CD14-positive monocyte (primary cell): ENCODE data around the gene EEPD1. TPM values are rescaled to one million over a fixed set of nuclear protein-coding genes. Genes with fewer than 3 reads are reported as not detected.

Experiments
- DNase-seq, 3 donors: peaks; one replicate each; pipeline ENCODE4 v3.0.0-alpha.2; 2011 to 2022
- H2AFZ ChIP-seq: 2 replicates; pipeline ENCODE4 v1.6.0; 2012; ENCODE audit warnings: mild to moderate bottlenecking, low read depth, low read length, inconsistent platforms; ENCODE audit not compliant: insufficient read depth, poor library complexity, severe bottlenecking
- H3K27ac ChIP-seq, 2 donors: 1 replicate in 1 of 2; 2 replicates in 1 of 2; pipeline ENCODE4 v1.5.1; 2012 to 2013; ENCODE audit warnings: low read length in 2 of 2, control low read depth in 1 of 2, inconsistent platforms in 1 of 2, low read depth in 1 of 2, mild to moderate bottlenecking in 1 of 2
- H3K27me3 ChIP-seq, 2 donors: one replicate each; pipeline versions ENCODE4 v1.6.0 to v1.6.1; 2011 to 2013; ENCODE audit warnings: low read length in 2 of 2; ENCODE audit not compliant: control insufficient read depth in 2 of 2, insufficient read depth in 2 of 2
- H3K36me3 ChIP-seq, 2 donors: replicated peaks in 1 of 2; 1 replicate in 1 of 2; 2 replicates in 1 of 2; pipeline versions ENCODE4 v1.5.1 to v1.6.1; 2012 to 2013; ENCODE audit warnings: low read length in 2 of 2, control low read depth in 1 of 2, inconsistent platforms in 1 of 2, mild to moderate bottlenecking in 1 of 2; ENCODE audit not compliant: insufficient read depth in 2 of 2, control insufficient read depth in 1 of 2
- H3K4me1 ChIP-seq, 2 donors: 1 replicate in 1 of 2; 2 replicates in 1 of 2; pipeline versions ENCODE4 v1.5.1 to v1.6.1; 2012 to 2013; ENCODE audit warnings: low read length in 2 of 2, control low read depth in 1 of 2, inconsistent platforms in 1 of 2, mild to moderate bottlenecking in 1 of 2, moderate library complexity in 1 of 2; ENCODE audit not compliant: insufficient read depth in 2 of 2, control insufficient read depth in 1 of 2
- H3K4me2 ChIP-seq: replicated peaks from 2 replicates; pipeline ENCODE3; 2012; ENCODE audit warnings: low read length, moderate library complexity, mild to moderate bottlenecking; ENCODE audit not compliant: poor library complexity, severe bottlenecking; ENCODE audit errors: extremely low read depth
- H3K4me3 ChIP-seq, 3 experiments: fragments of 200-600 bp in 1 of 3; sonication (generic) in 1 of 3; replicated peaks in 1 of 3; 1 replicate in 2 of 3; 2 replicates in 1 of 3; pipeline ENCODE4 v1.5.1; 2011 to 2013; ENCODE audit warnings: low read length in 3 of 3, mild to moderate bottlenecking in 3 of 3, control low read depth in 2 of 3, low read depth in 2 of 3, inconsistent platforms in 1 of 3, moderate library complexity in 1 of 3
- H3K79me2 ChIP-seq: 2 replicates; pipeline ENCODE4 v1.6.0; 2012; ENCODE audit warnings: mild to moderate bottlenecking, control low read depth, inconsistent platforms, low read length, moderate library complexity; ENCODE audit not compliant: insufficient read depth
- H3K9ac ChIP-seq: 2 replicates; pipeline ENCODE4 v1.6.0; 2017; ENCODE audit warnings: low read length, mild to moderate bottlenecking; ENCODE audit not compliant: insufficient read depth, poor library complexity, severe bottlenecking
- H3K9me3 ChIP-seq, 2 donors: replicated peaks in 1 of 2; 1 replicate in 1 of 2; 2 replicates in 1 of 2; pipeline versions ENCODE4 v1.5.1 to v1.6.1; 2012 to 2013; ENCODE audit warnings: low read length in 2 of 2, control low read depth in 1 of 2; ENCODE audit not compliant: control insufficient read depth in 1 of 2, insufficient read depth in 1 of 2
- H4K20me1 ChIP-seq: 2 replicates; pipeline ENCODE4 v1.6.0; 2012; ENCODE audit warnings: mild to moderate bottlenecking, low read length, control low read depth, moderate library complexity; ENCODE audit not compliant: insufficient read depth
- H3K27ac Mint-ChIP-seq, 7 donors: one replicate each; pipeline ENCODE4 v1.8.0; 2020; ENCODE audit warnings: mild to moderate bottlenecking in 7 of 7, mixed read lengths in 7 of 7, moderate library complexity in 6 of 7, inconsistent platforms in 2 of 7
- H3K27me3 Mint-ChIP-seq, 3 donors: one replicate each; pipeline ENCODE4 v1.8.0; 2021 to 2022; ENCODE audit warnings: low read depth in 3 of 3, mild to moderate bottlenecking in 3 of 3, mixed read lengths in 3 of 3, moderate library complexity in 3 of 3, inconsistent platforms in 1 of 3
- H3K36me3 Mint-ChIP-seq, 2 donors: one replicate each; pipeline ENCODE4 v1.8.0; 2020; ENCODE audit warnings: mixed read lengths in 2 of 2, inconsistent platforms in 1 of 2, mild to moderate bottlenecking in 1 of 2
- H3K4me1 Mint-ChIP-seq: one replicate; pipeline ENCODE4 v1.8.0; 2020; ENCODE audit warnings: mild to moderate bottlenecking, mixed read lengths
- H3K4me3 Mint-ChIP-seq, 2 donors: one replicate each; pipeline ENCODE4 v1.8.0; 2020; ENCODE audit warnings: mild to moderate bottlenecking in 2 of 2, mixed read lengths in 2 of 2, moderate library complexity in 1 of 2
- H3K9me3 Mint-ChIP-seq, 7 donors: one replicate each; pipeline ENCODE4 v1.8.0; 2020 to 2022; ENCODE audit warnings: mixed read lengths in 7 of 7, mild to moderate bottlenecking in 6 of 7, moderate library complexity in 6 of 7, inconsistent platforms in 2 of 7
- CTCF ChIP-seq: fragments of 200-600 bp; IDR thresholded peaks from one replicate; pipeline ENCODE4 v1.8.0; 2022; ENCODE audit warnings: antibody characterized with exemption, mild to moderate bottlenecking
- WGBS: methylation state at CpG from one replicate; pipeline ENCODE4 v1.1.5; 2013; ENCODE audit warnings: missing lambda C conversion rate; ENCODE audit not compliant: insufficient coverage; 5-methylcytosine and 5-hydroxymethylcytosine counted together
- intact Hi-C, 2 donors: fragments of 100-400 bp; cut with micrococcal nuclease; formaldehyde crosslinking; loops; one replicate each; pipeline versions ENCODE4 v1.15.0 to v1.15.1; 2023
- polyA plus RNA-seq, 3 donors: library from polyadenylated mRNA; depleted of rRNA in 1 of 3; unstranded in 2 of 3; stranded (reverse) in 1 of 3; fragments of 300-500 nt in 2 of 3; fragments of >200 nt in 1 of 3; fragmentation: Illumina TruSeq in 2 of 3; gene quantifications; 1 replicate in 2 of 3; 2 replicates in 1 of 3; pipeline ENCODE4 v1.2.3, GENCODE V29; 2012 to 2021

EEPD1 gene
- polyA plus RNA-seq, 3 donors: 8.6 to 14.4 (median 12.6) TPM

GRCh38 chr7:36186359-36187121 is 33.5 kb downstream of the EEPD1 start:
- no peak overlapping the region for H3K9ac ChIP-seq
- no peak overlapping the region for H3K4me2 ChIP-seq
- no peak overlapping the region for H2AFZ ChIP-seq
- Mint-ChIP-seq H3K4me1 (peaks cover 59% of the 10 kb centered on the region), H3K27ac (peak overlapping the region in 3 of 7 donors; percentile 44 to 64 (median 57)), H3K27me3 (peaks cover 0 to 3% (median 0%) of the 10 kb centered on the region in 3 donors), H3K4me3 (no peak overlapping the region), H3K36me3 (peaks cover 20 to 28% of the 10 kb centered on the region in 2 donors), H3K9me3 (peaks cover 5 to 6% (median 6%) of the 10 kb centered on the region in 7 donors)
- H3K27me3 ChIP-seq: no peaks in the 10 kb centered on the region
- no peaks in the 10 kb centered on the region for H3K36me3 ChIP-seq
- no peak for TF ChIP-seq CTCF
- H3K4me3 ChIP-seq: no peak overlapping the region
- WGBS: 100% methylated on average over 1 of the region's 6 CpGs
- peaks cover 0 to 5% of the 10 kb centered on the region in 2 donors for H3K9me3 ChIP-seq
- H3K4me1 ChIP-seq: peaks cover 26 to 35% of the 10 kb centered on the region in 2 donors
- H3K27ac ChIP-seq: peak overlapping the region in 1 of 2 donors; percentile 9
- intact Hi-C loops: no loop called here
- no peak for DNase-seq
- no peaks in the 10 kb centered on the region for H4K20me1 ChIP-seq
- no peaks in the 10 kb centered on the region for H3K79me2 ChIP-seq

DNA sequence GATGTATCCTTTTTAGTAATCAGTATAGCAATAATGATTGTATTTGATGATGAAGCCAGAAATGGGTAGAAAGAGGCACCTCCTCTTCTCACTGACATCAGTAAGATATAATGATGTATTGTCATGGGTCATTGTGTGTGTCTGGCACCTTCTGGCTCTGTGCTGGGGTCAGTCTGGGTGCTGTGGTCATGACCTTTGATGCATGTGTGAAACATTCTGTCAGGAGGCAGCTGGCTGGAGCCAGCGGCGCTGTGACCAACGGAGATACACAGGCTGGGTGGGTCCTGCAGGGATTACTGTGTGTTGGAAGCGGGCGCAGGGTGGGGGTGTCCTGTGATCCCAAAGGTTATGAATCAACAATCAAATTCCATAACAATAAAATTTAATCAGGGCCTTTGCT is 35.2 kb downstream of the EEPD1 start:
- H3K4me1 Mint-ChIP-seq: peaks cover 63% of the 10 kb centered on the region
- no peak overlapping the region for H3K4me3 Mint-ChIP-seq
- Histone ChIP-seq H3K4me1 (peaks cover 42 to 48% of the 10 kb centered on the region in 2 donors), H3K4me3 (no peak overlapping the region), H4K20me1 (no peaks in the 10 kb centered on the region), H3K27me3 (no peaks in the 10 kb centered on the region), H3K27ac (no peak overlapping the region), H2AFZ (no peak overlapping the region), H3K9me3 (peaks cover 0 to 5% of the 10 kb centered on the region in 2 donors), H3K36me3 (no peaks in the 10 kb centered on the region), H3K4me2 (no peak overlapping the region), H3K79me2 (no peaks in the 10 kb centered on the region), H3K9ac (no peak overlapping the region)
- intact Hi-C loops: no loop called here
- H3K36me3 Mint-ChIP-seq: peaks cover 27 to 31% of the 10 kb centered on the region in 2 donors
- no CpG with 5 or more reads among the region's 5 CpGs for WGBS
- TF ChIP-seq CTCF: no peak
- peak in 2 of 3 donors; percentile 30 to 44 for DNase-seq
- H3K27me3 Mint-ChIP-seq: peaks cover 0 to 5% (median 1%) of the 10 kb centered on the region in 3 donors
- H3K27ac Mint-ChIP-seq: peak overlapping the region in 3 of 7 donors; percentile 50 to 70 (median 61)
- peaks cover 5 to 7% (median 6%) of the 10 kb centered on the region in 7 donors for H3K9me3 Mint-ChIP-seq
